Measurements from ENCODE around the gene FLYWCH1. TPM values are rescaled to one million over a fixed set of nuclear protein-coding genes. Genes with fewer than 3 reads are reported as not detected.

Gene FLYWCH1
- total RNA-seq, 1 experiment from 2014 or later = 12.5 TPM

- Histone ChIP-seq H3K23me2 (ENCODE audit: insufficient read length, low read depth, low read length, poor library complexity, severe bottlenecking) (no peaks in the 10 kb centered on the region), H3K9ac (ENCODE audit: extremely low read depth, insufficient read length, low read length) (no peak overlapping the region), H2BK20ac (ENCODE audit: low read depth, low read length, poor library complexity, severe bottlenecking) (no peak overlapping the region), H3K23ac (ENCODE audit: insufficient read length, low read depth, low read length) (no peak overlapping the region), H3K4me1 (ENCODE audit: insufficient read depth, low read length) (peaks cover 2% of the 10 kb centered on the region; the same call in 1 of the 2 replicates), H2BK120ac (ENCODE audit: low read depth, low read length, poor library complexity, severe bottlenecking) (no peak overlapping the region), H3K56ac (ENCODE audit: insufficient read length, low read depth, low read length) (no peak overlapping the region), H3T11ph (ENCODE audit: low read length) (no peak overlapping the region), H3K4ac (ENCODE audit: low read depth, low read length) (no peak overlapping the region), H2AK5ac (ENCODE audit: insufficient read length, low read length) (no peak overlapping the region), H4K8ac (replicated peaks; ENCODE audit: insufficient read length, low read depth, low read length) (no peak overlapping the region), H3K27me3 (ENCODE audit: insufficient read depth, low read length) (no peaks in the 10 kb centered on the region), H3K4me2 (ENCODE audit: insufficient read depth, insufficient read length, low read length) (no peak overlapping the region), H3K27ac (ENCODE audit: insufficient read length, low read depth, low read length) (no peak overlapping the region), H3K14ac (ENCODE audit: insufficient read depth, low read length) (no peak overlapping the region), H3K79me1 (ENCODE audit: insufficient read depth, low read depth, low read length, poor library complexity, severe bottlenecking) (no peaks in the 10 kb centered on the region), H2BK5ac (ENCODE audit: insufficient read length, low read length) (no peak overlapping the region), H4K91ac (ENCODE audit: insufficient read length, low read depth, low read length) (no peak overlapping the region), H3K18ac (ENCODE audit: insufficient read length, low read depth, low read length) (no peak overlapping the region), H4K5ac (ENCODE audit: insufficient read length, low read depth, low read length) (no peak overlapping the region), H2BK12ac (ENCODE audit: insufficient read length, low read depth, low read length) (no peak overlapping the region), H2AFZ (ENCODE audit: low read length) (no peak overlapping the region), H4K20me1 (ENCODE audit: control insufficient read depth, insufficient read depth, insufficient read length) (no peaks in the 10 kb centered on the region), H3K79me2 (ENCODE audit: insufficient read depth, low read length) (no peaks in the 10 kb centered on the region), H2BK15ac (ENCODE audit: low read depth, low read length) (no peak overlapping the region), H3K9me3 (ENCODE audit: control insufficient read depth, low read depth, low read length) (no peaks in the 10 kb centered on the region)
- H3K27ac Mint-ChIP-seq = no peak overlapping the region
- peaks cover 6 to 9% of the 10 kb centered on the region in 2 experiments for H3K4me1 Mint-ChIP-seq
- no peak for TF ChIP-seq CTCF (conservative IDR thresholded peaks at IDR 0.05)
- H3K4me3 Mint-ChIP-seq = no peak overlapping the region
- no peaks in the 10 kb centered on the region; a peak in 2 of 5 replicates for H3K9me3 Mint-ChIP-seq
- H3K36me3 Mint-ChIP-seq (ENCODE audit: insufficient read depth in 1 of 3, low read depth in 3 of 3) = peaks cover 0 to 9% (median 5%) of the 10 kb centered on the region in 3 experiments; a peak in 3 of 7 replicates
- no peak for DNase-seq
- H3K27me3 Mint-ChIP-seq (ENCODE audit: low read depth) = peaks cover 2% of the 10 kb centered on the region; the same call in 1 of the 2 replicates
- WGBS (ENCODE audit: extremely low coverage, insufficient read length, low lambda C conversion rate) = no CpG with 5 or more reads among the region's 13 CpGs
These were observed 38.6 kb downstream of the FLYWCH1 start for GRCh38 chr16:2950353-2950724.

Measured in H9 (cell line).